Kidney (tissue), 14 donors: ENCODE measurements around the gene SPEM2. TPM values are rescaled to one million over a fixed set of nuclear protein-coding genes. Genes with fewer than 3 reads are reported as not detected.

Experiments used
- DNase-seq, 5 donors: peaks; one replicate each; pipeline ENCODE4 v3.0.0-alpha.2; 2013 to 2020
- FAIRE-seq: peaks from 2 replicates; lab custom pipeline; 2012; peaks lifted over from hg19 to GRCh38; lab: Jason Lieb, UNC
- H3K27ac ChIP-seq, 2 donors: one replicate each; pipeline ENCODE4 v1.7.0; 2013; ENCODE audit warnings: low read depth in 2 of 2, low read length in 2 of 2, inconsistent platforms in 1 of 2
- H3K27me3 ChIP-seq: one replicate; pipeline ENCODE4 v1.7.1; 2013; ENCODE audit warnings: low read length, inconsistent platforms; ENCODE audit not compliant: control insufficient read depth, insufficient read depth
- H3K36me3 ChIP-seq, 3 donors: one replicate each; pipeline versions ENCODE4 v1.7.0 to v1.7.1; 2013; ENCODE audit warnings: low read length in 3 of 3, control low read depth in 1 of 3, inconsistent platforms in 1 of 3; ENCODE audit not compliant: insufficient read depth in 3 of 3, control insufficient read depth in 2 of 3
- H3K4me1 ChIP-seq, 3 donors: one replicate each; pipeline versions ENCODE4 v1.7.0 to v1.7.1; 2013; ENCODE audit warnings: low read length in 3 of 3, inconsistent platforms in 1 of 3, low read depth in 1 of 3; ENCODE audit not compliant: control insufficient read depth in 2 of 3, insufficient read depth in 2 of 3
- H3K4me3 ChIP-seq, 3 donors: one replicate each; pipeline versions ENCODE4 v1.7.0 to v1.8.1; 2013; ENCODE audit warnings: low read length in 3 of 3, control low read depth in 1 of 3, inconsistent platforms in 1 of 3
- H3K9ac ChIP-seq, 3 donors: one replicate each; pipeline versions ENCODE4 v1.7.0 to v1.7.1; 2013; ENCODE audit warnings: low read length in 3 of 3, control low read depth in 1 of 3, inconsistent platforms in 1 of 3
- H3K9me3 ChIP-seq, 3 donors: one replicate each; pipeline versions ENCODE4 v1.7.0 to v1.7.1; 2013; ENCODE audit warnings: low read length in 3 of 3, control low read depth in 1 of 3, inconsistent platforms in 1 of 3; ENCODE audit not compliant: control insufficient read depth in 2 of 3, insufficient read depth in 1 of 3
- intact Hi-C: fragments of 100-400 bp; cut with DNase I; formaldehyde crosslinking; loops from one replicate; pipeline ENCODE4 v1.11.1; 2022
- polyA plus RNA-seq: library from polyadenylated mRNA; stranded (reverse); fragments of 350-450 nt; fragmentation: Illumina TruSeq; extraction: RNeasy Lipid Tissue Mini Kit (QIAGEN cat#74804); gene quantifications from one replicate; pipeline ENCODE4 v1.2.3, GENCODE V29; 2014; ENCODE audit warnings: low read depth, low replicate concordance; ENCODE audit not compliant: insufficient read depth
- total RNA-seq: library from RNA; stranded (reverse); fragmentation: NEBNext Ultra II Directional; extraction: Animal tissue kit (Norgen Biotek cat#: 25700); gene quantifications from one replicate; pipeline ENCODE4 v1.2.1, GENCODE V29; 2021
- TF ChIP-seq, protein P1 (sequence below): IDR thresholded peaks from 3 replicates; pipeline ENCODE4 v1.5.1; 2012; ENCODE audit warnings: mild to moderate bottlenecking, moderate library complexity, borderline replicate concordance; ENCODE audit not compliant: insufficient read depth; ENCODE audit errors: extremely low read depth
- donor health status: control.
- donor health status: control.
- donor health status: control.
- donor health status: control.
- donor health status: control.
- donor health status: DM: yes; HTN: yes; CAD: no.
- donor health status: Normal renal cell carcinoma (clear cell type).

SPEM2 gene
- total and polyA plus RNA-seq, 2 donors from 2014 or later: not detected

DNA sequence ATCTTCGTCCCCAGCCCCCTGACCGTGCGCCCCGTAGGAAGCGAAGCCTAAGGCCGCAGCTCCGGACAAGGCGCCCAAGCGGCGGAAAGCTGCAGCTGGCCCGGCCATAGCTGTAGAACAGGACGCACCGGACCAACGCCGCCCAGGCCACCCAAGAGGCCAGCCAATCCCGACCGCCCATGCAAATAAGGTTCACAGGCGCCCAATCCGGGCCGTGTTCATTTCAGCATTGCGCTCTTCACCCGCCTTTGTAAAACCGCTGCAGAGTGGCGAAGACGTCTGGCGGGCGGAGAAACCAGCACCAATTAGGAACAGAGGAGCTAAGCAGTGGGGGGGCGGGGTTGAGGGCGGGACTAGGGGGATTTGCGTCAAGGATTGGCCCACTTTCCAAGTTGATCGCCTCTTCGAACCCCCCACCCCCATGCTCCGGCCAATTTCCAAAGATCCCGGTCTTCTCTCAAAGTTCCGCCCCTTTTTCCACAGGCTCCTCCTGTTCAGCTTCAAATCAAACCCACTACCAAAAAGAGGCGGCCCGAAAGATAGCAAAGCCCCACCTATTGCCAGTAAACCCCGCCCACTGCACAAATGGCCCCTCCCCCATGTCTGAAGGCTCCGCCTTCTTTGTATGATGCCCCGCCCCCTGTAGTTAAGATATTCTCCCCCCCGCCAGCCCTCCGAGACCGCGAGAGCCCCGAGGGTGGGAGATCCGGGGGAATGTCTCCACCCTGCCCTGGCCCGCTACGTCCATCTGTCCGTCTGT is 21.3 kb upstream of the SPEM2 start, which contains the start of gene TMEM256:
Gene TMEM256, minus strand, starts transcription at position 121 of the 760 bp plus-strand sequence. Its CDS starts 13 bp downstream, at position 108.
- FAIRE-seq (peak; percentile 97), DNase-seq (peak; percentile 99 to 100 (median 100))
- intact Hi-C loops: no loop called here
- H3K4me3 ChIP-seq: peak within 1 kb of the TSS; percentile 67 to 84 (median 72)
- TF ChIP-seq, protein P1, sequence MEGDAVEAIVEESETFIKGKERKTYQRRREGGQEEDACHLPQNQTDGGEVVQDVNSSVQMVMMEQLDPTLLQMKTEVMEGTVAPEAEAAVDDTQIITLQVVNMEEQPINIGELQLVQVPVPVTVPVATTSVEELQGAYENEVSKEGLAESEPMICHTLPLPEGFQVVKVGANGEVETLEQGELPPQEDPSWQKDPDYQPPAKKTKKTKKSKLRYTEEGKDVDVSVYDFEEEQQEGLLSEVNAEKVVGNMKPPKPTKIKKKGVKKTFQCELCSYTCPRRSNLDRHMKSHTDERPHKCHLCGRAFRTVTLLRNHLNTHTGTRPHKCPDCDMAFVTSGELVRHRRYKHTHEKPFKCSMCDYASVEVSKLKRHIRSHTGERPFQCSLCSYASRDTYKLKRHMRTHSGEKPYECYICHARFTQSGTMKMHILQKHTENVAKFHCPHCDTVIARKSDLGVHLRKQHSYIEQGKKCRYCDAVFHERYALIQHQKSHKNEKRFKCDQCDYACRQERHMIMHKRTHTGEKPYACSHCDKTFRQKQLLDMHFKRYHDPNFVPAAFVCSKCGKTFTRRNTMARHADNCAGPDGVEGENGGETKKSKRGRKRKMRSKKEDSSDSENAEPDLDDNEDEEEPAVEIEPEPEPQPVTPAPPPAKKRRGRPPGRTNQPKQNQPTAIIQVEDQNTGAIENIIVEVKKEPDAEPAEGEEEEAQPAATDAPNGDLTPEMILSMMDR: no peak
- no peaks in the 10 kb centered on the region for H3K27me3 ChIP-seq
- H3K9me3 ChIP-seq: no peaks in the 10 kb centered on the region
- H3K4me1 ChIP-seq: peaks cover 0 to 6% (median 6%) of the 10 kb centered on the region in 3 donors
- peak within 1 kb of the TSS; percentile 79 to 88 for H3K27ac ChIP-seq
- no peaks in the 10 kb centered on the region for H3K36me3 ChIP-seq
- peak within 1 kb of the TSS; percentile 44 to 77 (median 55) for H3K9ac ChIP-seq

GRCh38 chr17:7404737-7405349 is 20.6 kb upstream of the SPEM2 start:
- Histone ChIP-seq H3K27me3 (no peaks in the 10 kb centered on the region), H3K9me3 (no peaks in the 10 kb centered on the region), H3K4me1 (peaks cover 0 to 6% (median 6%) of the 10 kb centered on the region in 3 donors), H3K36me3 (no peaks in the 10 kb centered on the region), H3K4me3 (peak overlapping the region; percentile 29 to 72 (median 41)), H3K9ac (peak overlapping the region in 2 of 3 donors; percentile 48 to 55), H3K27ac (peak overlapping the region; percentile 42 to 51)
- peak in 3 of 5 donors; percentile 25 to 94 (median 90) for DNase-seq
- TF ChIP-seq, protein P1: no peak
- no peak for FAIRE-seq
- intact Hi-C loops: no loop called here

- peaks cover 0 to 6% (median 6%) of the 10 kb centered on the region in 3 donors for H3K4me1 ChIP-seq
- peak overlapping the region; percentile 43 to 65 for H3K27ac ChIP-seq
- DNase-seq: peak in 3 of 5 donors; percentile 37 to 81 (median 79)
- H3K27me3 ChIP-seq: no peaks in the 10 kb centered on the region
- no peaks in the 10 kb centered on the region for H3K36me3 ChIP-seq
- H3K4me3 ChIP-seq: peak overlapping the region; percentile 29 to 72 (median 45)
- H3K9me3 ChIP-seq: no peaks in the 10 kb centered on the region
- intact Hi-C loops: no loop called here
- TF ChIP-seq, protein P1: no peak
- no peak for FAIRE-seq
- H3K9ac ChIP-seq: peak overlapping the region in 2 of 3 donors; percentile 48 to 55
These were observed 19.8 kb upstream of the SPEM2 start for GRCh38 chr17:7405350-7406234.
